SK-N-SH (cell line): ENCODE data around the gene CREB3L4. TPM values are rescaled to one million over a fixed set of nuclear protein-coding genes. Genes with fewer than 3 reads are reported as not detected.

Experiments used
- CTCF ChIA-PET: fragments of 300-600, 350-600 bp; formaldehyde crosslinking; extraction: SDS; loops from one replicate; lab custom pipeline; 2021; lab: Yijun Ruan, JAX
- POLR2A ChIA-PET: fragments of 350-600 bp; sonication (Branson Sonifier 250); formaldehyde crosslinking; extraction: SDS; loops from one replicate; lab custom pipeline; 2020; ENCODE audit warnings: antibody characterized with exemption, inconsistent platforms; lab: Yijun Ruan, JAX
- DNase-seq: peaks from one replicate; pipeline ENCODE4 v3.0.0; 2012
- H2AFZ ChIP-seq: fragments of 200-600 bp; sonication (generic); 2 replicates; pipeline ENCODE4 v1.8.1; 2016; ENCODE audit warnings: antibody characterized with exemption, mild to moderate bottlenecking, low read depth
- H3F3A ChIP-seq: fragments of 200-600 bp; sonication (generic); replicated peaks from 2 replicates; pipeline ENCODE3; 2016; ENCODE audit warnings: antibody characterized with exemption, mild to moderate bottlenecking; ENCODE audit not compliant: insufficient read depth
- H3K27ac ChIP-seq, 2 experiments: fragments of 200-500 bp in 1 of 2; fragments of 200-600 bp in 1 of 2; sonication (Bioruptor generic) in 1 of 2; sonication (generic), shearing (Covaris generic) in 1 of 2; 2 replicates each; pipeline versions ENCODE4 v1.5.1 to v1.6.1; 2014 to 2016; ENCODE audit warnings: low read depth in 2 of 2, inconsistent platforms in 1 of 2, low read length in 1 of 2, mild to moderate bottlenecking in 1 of 2, mixed read lengths in 1 of 2
- H3K27me3 ChIP-seq: fragments of 200-600 bp; sonication (generic), shearing (Covaris generic); 2 replicates; pipeline ENCODE4 v1.6.1; 2016; ENCODE audit warnings: mixed run types; ENCODE audit not compliant: insufficient read depth
- H3K36me3 ChIP-seq, 2 experiments: fragments of 200-500 bp in 1 of 2; fragments of 200-600 bp in 1 of 2; sonication (Bioruptor generic) in 1 of 2; sonication (generic) in 1 of 2; replicated peaks in 1 of 2; 2 replicates each; pipeline versions ENCODE3 to v1.5.1; 2014 to 2016; ENCODE audit warnings: low read length in 1 of 2, mild to moderate bottlenecking in 1 of 2; ENCODE audit not compliant: insufficient read depth in 2 of 2, control insufficient read depth in 1 of 2
- H3K4me1 ChIP-seq, 2 experiments: fragments of 200-500 bp in 1 of 2; fragments of 200-600 bp in 1 of 2; sonication (Bioruptor generic) in 1 of 2; sonication (generic), shearing (Covaris generic) in 1 of 2; 2 replicates each; pipeline versions ENCODE4 v1.5.1 to v1.6.1; 2014 to 2016; ENCODE audit warnings: low read depth in 1 of 2, low read length in 1 of 2, mixed run types in 1 of 2; ENCODE audit not compliant: insufficient read depth in 2 of 2, control insufficient read depth in 1 of 2
- H3K4me2 ChIP-seq: fragments of 200-600 bp; sonication (generic), shearing (Covaris generic); 2 replicates; pipeline ENCODE4 v1.6.1; 2017; ENCODE audit warnings: mixed run types
- H3K4me3 ChIP-seq, 2 experiments: fragments of 200-500 bp in 1 of 2; fragments of 200-600 bp in 1 of 2; sonication (Bioruptor generic) in 1 of 2; sonication (generic), shearing (Covaris generic) in 1 of 2; 2 replicates each; pipeline versions ENCODE4 v1.5.1 to v1.8.1; 2014 to 2016; ENCODE audit warnings: low read depth in 2 of 2, inconsistent platforms in 1 of 2, low read length in 1 of 2, mild to moderate bottlenecking in 1 of 2, mixed read lengths in 1 of 2, moderate library complexity in 1 of 2
- H3K79me2 ChIP-seq: fragments of 200-600 bp; sonication (generic); 2 replicates; pipeline ENCODE4 v1.8.1; 2017; ENCODE audit warnings: mild to moderate bottlenecking; ENCODE audit not compliant: insufficient read depth
- H3K9ac ChIP-seq: fragments of 200-600 bp; sonication (generic); 2 replicates; pipeline ENCODE4 v1.6.1; 2017; ENCODE audit warnings: mixed run types
- H3K9me2 ChIP-seq: fragments of 200-600 bp; sonication (generic); 2 replicates; pipeline ENCODE4 v1.6.1; 2017; ENCODE audit warnings: mixed run types
- H3K9me3 ChIP-seq: fragments of 200-600 bp; sonication (generic); 2 replicates; pipeline ENCODE4 v1.6.1; 2017; ENCODE audit warnings: mixed run types, mild to moderate bottlenecking, moderate library complexity
- H4K20me1 ChIP-seq: fragments of 200-600 bp; sonication (generic); 2 replicates; pipeline ENCODE4 v1.6.1; 2017; ENCODE audit warnings: mild to moderate bottlenecking, mixed run types; ENCODE audit not compliant: insufficient read depth
- CTCF ChIP-seq: fragments of 200-600 bp; sonication (generic); IDR thresholded peaks from 2 replicates; pipeline ENCODE4 v1.6.1; 2017; ENCODE audit warnings: antibody characterized with exemption, mild to moderate bottlenecking, moderate library complexity
- EP300 ChIP-seq, 2 experiments: IDR thresholded peaks; 2 replicates each; pipeline versions ENCODE4 v1.4.0 to v1.6.1; 2012; ENCODE audit warnings: borderline replicate concordance in 1 of 2, low read depth in 1 of 2, low read length in 1 of 2
- EZH2phosphoT487 ChIP-seq: fragments of 200-600 bp; sonication (generic); IDR thresholded peaks from 2 replicates; pipeline ENCODE4 v1.6.1; 2017; ENCODE audit warnings: low read depth, mixed run types, mild to moderate bottlenecking, antibody characterized with exemption, moderate library complexity, borderline replicate concordance
- FOXJ3 ChIP-seq: sonication (generic); formaldehyde crosslinking; IDR thresholded peaks from 2 replicates; pipeline ENCODE4 v1.5.1; 2020; ENCODE audit warnings: mild to moderate bottlenecking, missing genetic modification reagents
- GATA2 ChIP-seq: sonication (generic); formaldehyde crosslinking; IDR thresholded peaks from 2 replicates; pipeline ENCODE4 v1.5.0; 2020; ENCODE audit warnings: mild to moderate bottlenecking, missing genetic modification reagents
- JUND ChIP-seq: IDR thresholded peaks from 2 replicates; pipeline ENCODE4 v1.4.0; 2012
- MEF2A ChIP-seq: IDR thresholded peaks from 2 replicates; pipeline ENCODE4 v1.4.0; 2012; ENCODE audit warnings: low read depth, borderline replicate concordance
- NRF1 ChIP-seq: IDR thresholded peaks from 2 replicates; pipeline ENCODE4 v1.6.1; 2012; ENCODE audit warnings: low read depth, mild to moderate bottlenecking, low read length
- RFX5 ChIP-seq: IDR thresholded peaks from 2 replicates; pipeline ENCODE4 v1.6.1; 2012; ENCODE audit warnings: mild to moderate bottlenecking, improper control_type of control experiment, low read length
- RXRA ChIP-seq: IDR thresholded peaks from 2 replicates; pipeline ENCODE4 v1.4.0; 2012; ENCODE audit warnings: low read depth, mild to moderate bottlenecking, borderline replicate concordance
- SIN3A ChIP-seq: IDR thresholded peaks from 2 replicates; pipeline ENCODE4 v1.6.1; 2012; ENCODE audit warnings: low read depth, mild to moderate bottlenecking, low read length, moderate library complexity, borderline replicate concordance
- TCF12 ChIP-seq: IDR thresholded peaks from 2 replicates; pipeline ENCODE4 v1.4.0; 2012
- TEAD4 ChIP-seq: IDR thresholded peaks from 2 replicates; pipeline ENCODE4 v1.4.0; 2012; ENCODE audit warnings: mild to moderate bottlenecking, borderline replicate concordance; ENCODE audit not compliant: insufficient read depth
- USF2 ChIP-seq: fragments of 150-350 bp; IDR thresholded peaks from 2 replicates; pipeline ENCODE4 v1.6.1; 2017; ENCODE audit warnings: antibody characterized with exemption, low read length, low read depth, borderline replicate concordance
- ZBTB33 ChIP-seq: IDR thresholded peaks from 2 replicates; pipeline ENCODE4 v1.4.0; 2012; ENCODE audit warnings: low read depth, borderline replicate concordance
- WGBS: methylation state at CpG from one replicate; pipeline ENCODE4 v1.1.6; 2017; ENCODE audit warnings: low lambda C conversion rate; 5-methylcytosine and 5-hydroxymethylcytosine counted together
- polyA plus RNA-seq, 3 experiments: library from polyadenylated mRNA; depleted of rRNA; stranded (reverse); fragments of >200 nt; gene quantifications; 2 replicates each; pipeline ENCODE4 v1.2.3, GENCODE V29; 2012

The CREB3L4 gene
- polyA plus RNA-seq, 1 of the 3 experiments (the other 2 are of a cell fraction): 12.8 TPM

- WGBS: no CpG with 5 or more reads among the region's 2 CpGs
- peak overlapping the region in 1 of 2 experiments; percentile 87; a peak in 2 of 4 replicates for H3K27ac ChIP-seq
- H3K9me3 ChIP-seq: no peaks in the 10 kb centered on the region
- no peak overlapping the region for H3K9ac ChIP-seq
- no peaks in the 10 kb centered on the region for H3K27me3 ChIP-seq
- POLR2A ChIA-PET: interaction anchor here (1.1 to 3.6 kb wide), 3 partner anchors 8 to 186 kb away, joined by 3 to 69 read pairs (median 35); partner anchors contain the start of genes JTB and RPS27
- peaks cover 26% of the 10 kb centered on the region; the same call in 1 of the 2 replicates for H3K79me2 ChIP-seq
- DNase-seq: no peak
- H3K4me3 ChIP-seq: peak overlapping the region in 1 of 2 experiments; percentile 61; a peak in 2 of 4 replicates
- H3F3A ChIP-seq: peaks cover 14% of the 10 kb centered on the region
- no peaks in the 10 kb centered on the region for H3K9me2 ChIP-seq
- no peaks in the 10 kb centered on the region for H4K20me1 ChIP-seq
- no peak for TF ChIP-seq NRF1
- no peak for TF ChIP-seq USF2
- no peak for TF ChIP-seq TEAD4
- no peak for TF ChIP-seq GATA2 (CRISPR knock-in tag)
- TF ChIP-seq SIN3A: no peak
- TF ChIP-seq EP300 (IDR thresholded peaks at IDR 0.05; ENCODE audit: borderline replicate concordance in 1 of 2, low read depth in 1 of 2, low read length in 1 of 2): no peak
- no peak for TF ChIP-seq ZBTB33
- no peak for TF ChIP-seq RFX5
- TF ChIP-seq FOXJ3 (CRISPR knock-in tag): no peak
- no peak for TF ChIP-seq JUND
- no peak for TF ChIP-seq RXRA
- TF ChIP-seq CTCF: no peak
- no peak for TF ChIP-seq MEF2A
- TF ChIP-seq TCF12: no peak
- TF ChIP-seq EZH2phosphoT487: no peak
- TF ChIP-seq, all 33 proteins: peak for 0
- Histone ChIP-seq H3K4me1 (peaks cover 0 to 21% of the 10 kb centered on the region in 2 experiments; a peak in 2 of 4 replicates), H3K4me2 (peak overlapping the region; percentile 95; the same call in 1 of the 2 replicates), H2AFZ (no peak overlapping the region), H3K36me3 (peaks cover 2 to 9% of the 10 kb centered on the region in 2 experiments)
- CTCF ChIA-PET: interaction anchor here (1.2 to 7.0 kb wide), 8 partner anchors 9 to 172 kb away, joined by 3 to 44 read pairs (median 7); partner anchors contain the start of genes DENND4B, GATAD2B, JTB and RAB13
These were observed 1.3 kb downstream of the CREB3L4 start for GRCh38 chr1:153968972-153969371.
